Astrocyte of the hippocampus (primary cell): ENCODE data around the gene ARL15.

Source experiments
- DNase-seq: peaks from one replicate; pipeline ENCODE4 v3.0.0; 2011; ENCODE audit warnings: low read depth, low spot score

ARL15 gene

DNA sequence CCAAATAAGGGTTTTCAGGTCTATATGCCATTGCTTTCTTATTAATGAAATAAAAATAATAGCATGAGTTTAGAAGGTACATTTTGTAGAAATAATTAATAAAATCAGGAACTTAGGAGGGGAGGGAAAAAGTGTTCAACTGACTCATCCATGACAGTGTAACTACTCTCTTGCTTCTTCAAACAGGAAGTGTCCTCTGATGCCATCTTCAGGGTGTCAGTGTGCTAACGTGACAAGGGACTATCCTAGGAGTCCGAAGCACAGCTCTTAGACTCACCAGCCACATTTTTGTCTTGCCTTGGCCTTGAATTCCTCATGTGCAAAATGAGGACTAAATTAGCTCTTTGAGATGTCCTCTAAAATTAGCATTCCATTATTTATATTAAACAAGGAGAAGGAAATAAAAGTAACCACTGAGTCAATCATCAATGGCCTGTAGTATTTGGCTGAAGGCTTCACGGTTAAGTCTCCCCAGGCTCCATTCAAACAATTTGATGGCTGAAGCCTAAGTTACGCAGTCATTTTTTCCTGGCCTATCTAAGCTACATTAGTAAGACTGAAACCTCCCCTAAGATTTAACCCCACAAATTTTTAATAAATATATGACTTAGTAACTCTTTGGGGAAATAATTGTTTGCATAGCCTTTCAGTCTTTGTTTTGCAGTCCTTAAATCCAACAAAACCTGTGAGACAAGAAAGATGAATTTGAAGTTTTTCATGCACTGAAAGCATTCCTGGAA is 151.1 kb downstream of the ARL15 start:
- DNase-seq: no peak

- no peak for DNase-seq
Observed at GRCh38 chr5:54156577-54156976, 153.8 kb downstream of the ARL15 start.

DNA sequence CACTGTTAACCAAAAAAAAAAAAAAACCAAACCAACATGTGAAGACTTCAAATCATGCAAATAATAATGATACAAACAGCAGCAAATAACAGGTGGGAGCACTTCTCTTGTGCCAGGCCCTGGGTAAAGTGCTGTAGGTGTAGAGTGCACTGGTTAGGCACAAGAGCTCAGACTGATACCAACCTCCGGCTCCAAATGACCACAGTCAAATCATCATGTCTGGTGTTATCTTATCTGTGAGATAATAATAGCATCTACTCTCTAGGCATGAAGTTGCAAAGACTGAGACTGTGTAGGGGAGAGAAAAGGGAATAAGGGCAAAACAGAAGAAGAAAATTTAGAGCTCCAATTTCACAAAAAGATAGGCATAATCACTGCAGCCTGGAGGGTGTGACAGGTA is 159.5 kb downstream of the ARL15 start:
- no peak for DNase-seq

GRCh38 chr5:54148858-54149257 is 161.5 kb downstream of the ARL15 start:
- no peak for DNase-seq

DNA sequence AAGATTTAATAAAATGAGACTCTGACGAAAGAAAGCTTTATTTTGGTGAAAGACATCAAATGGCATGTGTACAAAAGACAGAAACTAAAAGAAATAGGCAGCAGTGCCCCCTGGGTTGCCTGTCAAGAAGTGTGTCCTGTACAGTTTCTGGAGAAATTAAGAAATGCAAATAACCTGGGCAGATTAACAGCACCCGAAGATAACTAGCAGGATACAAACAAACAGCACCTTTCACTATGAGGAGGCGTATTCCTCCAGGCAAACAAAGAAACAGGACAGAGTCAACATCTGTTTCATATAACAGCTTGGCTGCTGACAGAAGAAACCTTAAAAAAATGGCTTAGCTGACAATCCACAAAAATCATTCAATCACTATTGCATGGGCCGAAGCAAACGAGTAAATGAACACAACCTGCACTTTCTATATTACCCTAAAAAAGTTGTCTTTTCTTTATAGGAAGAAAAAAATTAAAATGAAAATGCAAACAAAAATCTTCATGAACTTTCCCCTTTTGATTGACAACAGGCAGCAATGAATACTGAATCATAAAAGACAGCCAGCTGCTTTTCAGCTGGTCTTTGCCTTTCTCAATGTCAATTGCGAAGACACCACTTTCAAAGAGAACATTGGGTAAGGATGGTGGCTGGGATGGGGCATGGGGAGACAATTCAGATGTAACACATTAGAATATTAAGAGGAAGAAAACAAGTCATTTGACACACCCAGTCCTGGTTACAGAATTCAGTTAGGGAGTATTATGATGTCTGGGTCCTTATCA is 162.1 kb downstream of the ARL15 start:
- DNase-seq: peak; percentile 5

DNA sequence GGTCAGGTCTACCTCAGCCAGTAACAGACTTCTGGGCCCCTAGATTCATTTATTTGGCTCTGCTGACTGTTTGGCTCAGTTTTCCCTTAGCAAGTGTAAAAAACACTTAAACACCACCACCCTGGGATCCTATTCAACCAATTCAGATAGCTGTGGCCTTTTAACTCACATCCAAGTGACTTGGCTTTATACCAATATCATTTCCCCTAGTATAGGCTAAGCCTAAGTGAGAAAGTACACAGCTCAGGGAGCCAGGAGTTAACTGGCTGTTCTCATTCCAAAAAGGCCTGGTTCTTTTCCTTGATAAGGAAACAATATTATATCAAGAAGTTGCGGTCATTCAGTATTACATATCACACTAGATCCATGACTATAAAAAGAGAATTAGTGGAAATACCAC is 163.5 kb downstream of the ARL15 start:
- DNase-seq: no peak

DNA sequence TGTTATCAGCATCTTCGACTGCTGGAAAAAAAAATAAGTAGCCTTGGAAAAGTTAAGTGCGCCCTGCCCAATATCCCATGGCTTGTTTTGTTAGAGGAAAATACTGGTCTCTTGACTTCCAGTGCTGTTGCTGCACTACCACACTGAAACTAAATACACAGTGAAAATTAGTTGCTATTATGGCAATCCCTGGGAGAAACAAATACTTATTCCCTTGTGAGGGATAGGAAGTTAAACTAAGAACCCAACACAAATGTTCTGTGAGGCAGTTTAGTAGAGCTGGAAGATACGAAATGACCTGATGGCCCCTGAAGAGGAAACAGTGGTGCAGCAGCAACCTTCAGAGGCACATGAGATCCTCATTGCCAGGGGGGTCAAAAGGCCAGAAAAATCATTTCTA is 164.0 kb downstream of the ARL15 start:
- DNase-seq: no peak

DNA sequence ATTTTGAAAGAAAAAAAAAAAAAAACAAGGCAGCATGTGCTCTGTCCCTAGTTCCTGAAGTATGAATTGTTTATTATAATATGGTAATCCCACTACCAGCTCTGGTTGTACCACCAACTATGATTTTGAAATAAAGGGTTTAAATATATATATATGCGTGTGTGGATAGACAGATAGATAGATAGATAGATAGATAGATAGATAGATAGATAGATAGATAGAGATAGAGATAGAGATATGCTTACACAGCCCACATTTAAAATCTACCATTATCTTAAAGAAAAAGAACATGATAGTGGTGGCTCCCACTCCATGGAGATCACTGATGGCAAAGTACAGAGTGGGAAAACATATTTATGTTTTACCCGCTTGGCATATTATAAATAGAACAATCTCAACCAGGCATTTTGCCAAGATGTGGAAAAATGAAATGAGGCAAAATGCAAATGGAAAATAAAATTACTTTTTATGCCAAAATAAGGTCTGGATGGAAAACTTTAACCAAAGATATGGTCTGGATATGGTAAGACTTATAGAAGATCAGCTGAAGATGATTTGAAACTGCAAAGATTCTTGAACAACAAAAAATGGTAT is 170.0 kb downstream of the ARL15 start:
- DNase-seq: no peak

- no peak for DNase-seq
Observed at GRCh38 chr5:54136516-54137440, 173.6 kb downstream of the ARL15 start.

DNA sequence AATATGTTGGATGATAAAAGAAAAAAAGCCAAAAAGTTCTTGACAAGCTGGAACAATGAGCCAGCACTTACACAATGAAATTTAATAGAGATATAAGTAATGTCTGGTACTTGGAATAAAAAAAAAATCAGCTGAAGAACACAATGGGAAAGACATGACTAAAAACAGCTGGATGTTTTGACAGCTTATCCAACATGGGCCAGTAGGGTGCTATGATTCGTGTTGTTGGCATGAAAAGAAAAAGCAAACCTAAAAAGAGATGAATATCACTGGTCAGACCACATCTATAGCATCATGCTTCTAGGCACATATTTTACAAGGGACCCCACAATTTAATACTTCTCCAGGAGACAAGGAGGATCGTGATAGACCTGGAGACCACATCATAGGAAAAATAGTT is 175.3 kb downstream of the ARL15 start:
- DNase-seq: peak; percentile 16

GRCh38 chr5:54133917-54134316 is 176.5 kb downstream of the ARL15 start:
- no peak for DNase-seq

- DNase-seq: no peak
Observed at GRCh38 chr5:54120473-54120872, 189.9 kb downstream of the ARL15 start.

GRCh38 chr5:54117957-54118356 is 192.4 kb downstream of the ARL15 start:
- DNase-seq: no peak

GRCh38 chr5:54115735-54116403 is 194.5 kb downstream of the ARL15 start:
- no peak for DNase-seq

DNA sequence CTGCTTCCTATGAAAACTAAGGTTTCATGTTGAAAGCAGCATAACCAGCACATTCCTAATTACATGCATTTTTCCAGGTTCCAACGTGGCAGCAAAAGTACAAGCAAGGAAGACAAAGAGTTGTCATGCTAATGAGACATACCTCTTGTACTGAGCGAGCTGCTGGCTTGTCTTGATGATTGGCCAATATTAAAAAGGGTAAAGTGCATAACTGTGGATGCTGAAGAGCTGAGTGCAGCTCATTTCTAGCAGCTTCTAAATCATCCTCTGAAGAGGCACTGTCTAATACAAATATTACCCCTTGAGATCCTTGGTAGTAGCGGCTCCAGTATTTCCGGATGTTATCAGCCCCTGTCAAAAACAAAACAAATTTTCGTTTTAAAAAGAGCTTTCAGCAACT is 197.3 kb downstream of the ARL15 start:
- DNase-seq: no peak

- DNase-seq: no peak
Observed at GRCh38 chr5:54109626-54110330, 200.6 kb downstream of the ARL15 start.

DNA sequence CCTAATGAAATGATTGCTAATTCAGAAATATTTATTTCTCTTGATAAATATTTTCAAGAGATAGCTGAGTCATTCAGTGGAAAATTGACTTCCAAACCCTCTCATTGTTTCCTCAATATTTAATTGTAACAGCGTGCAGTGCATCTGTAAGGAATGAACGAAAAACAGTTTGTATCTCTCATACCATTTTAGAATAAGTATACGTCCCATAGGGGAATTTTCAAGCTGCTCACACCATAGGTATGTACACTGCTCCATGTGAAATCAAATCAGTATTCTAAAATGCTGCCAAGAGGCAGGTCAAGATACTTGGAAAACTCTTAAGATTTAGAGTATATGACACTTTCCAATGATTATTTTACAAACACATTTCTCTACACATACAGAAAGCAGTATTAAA is 202.2 kb downstream of the ARL15 start:
- DNase-seq: no peak

DNA sequence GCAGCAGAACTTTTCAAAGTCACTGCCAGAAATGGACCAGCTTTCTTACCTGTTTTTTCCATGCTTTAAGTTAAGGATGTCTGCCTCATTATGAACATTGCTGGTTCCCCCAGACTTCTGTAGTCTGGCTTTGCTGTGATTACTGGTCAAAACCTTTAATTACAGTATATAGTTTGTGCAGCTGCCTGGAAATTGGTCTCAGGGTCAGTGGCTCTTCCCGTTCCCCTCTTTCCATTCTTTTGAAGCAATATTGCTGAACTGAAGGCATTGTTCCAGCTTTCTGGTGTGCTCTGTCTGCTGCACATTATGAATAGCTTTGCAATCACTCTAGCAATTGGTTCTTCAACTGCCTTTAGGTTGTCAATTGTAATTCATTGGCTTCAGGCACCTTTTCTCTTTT is 206.5 kb downstream of the ARL15 start:
- no peak for DNase-seq

DNA sequence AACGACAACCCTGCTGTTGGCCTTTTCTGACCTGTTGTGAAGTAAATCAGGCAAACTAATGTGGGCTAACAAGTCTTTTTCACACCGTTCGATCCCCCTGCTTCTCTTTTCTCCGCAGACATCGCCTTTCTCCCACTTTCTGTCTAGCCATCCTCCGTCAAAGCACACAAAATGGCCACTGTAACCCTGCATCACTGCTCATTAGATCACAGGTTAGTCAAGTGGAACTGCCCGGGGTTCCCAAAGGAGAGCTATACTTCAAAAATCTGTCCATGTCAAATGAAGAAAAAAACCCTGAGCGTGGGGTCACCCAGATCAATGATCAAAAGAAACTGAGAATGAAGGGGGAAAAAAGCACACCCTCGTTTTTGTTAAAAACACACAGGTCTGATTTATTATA is 212.1 kb downstream of the ARL15 start:
- DNase-seq: no peak

GRCh38 chr5:54095969-54096368 is 214.4 kb downstream of the ARL15 start:
- DNase-seq: no peak

DNA sequence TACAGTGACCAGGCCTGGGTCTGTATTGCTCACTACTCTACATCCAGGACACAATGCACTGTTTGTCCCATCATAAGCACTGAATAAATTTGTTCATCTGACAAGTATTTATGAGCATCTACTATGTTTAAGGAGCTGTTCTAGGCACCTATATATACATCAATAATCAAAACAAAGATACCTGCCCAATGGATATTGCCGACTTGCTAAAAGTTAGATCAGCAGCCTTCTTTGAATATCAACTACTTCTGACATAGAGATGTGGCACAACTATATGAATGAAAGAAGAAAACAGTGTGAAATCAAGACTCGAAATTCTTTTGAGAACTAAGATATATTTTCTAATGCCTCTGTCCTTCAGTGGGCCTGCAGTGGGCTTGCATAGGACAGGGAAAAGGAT is 215.7 kb downstream of the ARL15 start:
- DNase-seq: no peak
